Measurements from ENCODE around the gene MANSC1. TPM values are rescaled to one million over a fixed set of nuclear protein-coding genes. Genes with fewer than 3 reads are reported as not detected.
A peak's percentile ranks its signal among the peaks of the same experiment; 100 is the strongest.

The MANSC1 gene
- total and polyA plus RNA-seq, 10 of the 15 experiments (the other 5 are each of a cell fraction or from before 2014, with no cell fraction given), result 0.02 to 0.23 (median 0.11) TPM; not detected in 2

GRCh38 chr12:12384571-12385340 lies 34.7 kb upstream of the MANSC1 start:
- Histone ChIP-seq H4K20me1 (ENCODE audit: control insufficient read depth, insufficient read depth) (no peaks in the 10 kb centered on the region), H3K9ac (ENCODE audit: control insufficient read depth, insufficient read depth, low read length) (no peak overlapping the region), H3K27me3 (replicated peaks in 1 of 2; ENCODE audit: control insufficient read depth in 2 of 2, insufficient read depth in 2 of 2, low read length in 1 of 2) (no peaks in the 10 kb centered on the region), H3K27ac (ENCODE audit: control insufficient read depth, insufficient read depth) (no peak overlapping the region), H3K36me3 (ENCODE audit: control insufficient read depth in 2 of 2, insufficient read depth in 2 of 2, low read length in 1 of 2) (peaks cover 0 to 2% of the 10 kb centered on the region in 2 experiments; a peak in 2 of 4 replicates), H2AFZ (ENCODE audit: control insufficient read depth, low read depth, low read length) (no peak overlapping the region; the same call in 1 of the 2 replicates), H3K4me2 (ENCODE audit: control insufficient read depth, insufficient read depth) (no peak overlapping the region; the same call in 1 of the 2 replicates), H3K9me3 (replicated peaks; ENCODE audit: control insufficient read depth, insufficient read depth, low read length) (no peaks in the 10 kb centered on the region; the same call in 1 of the 3 replicates), H3K79me2 (ENCODE audit: control insufficient read depth, insufficient read depth, low read length) (no peaks in the 10 kb centered on the region; the same call in 1 of the 2 replicates), H3K4me1 (ENCODE audit: control insufficient read depth, insufficient read depth, low read length) (peaks cover 7% of the 10 kb centered on the region), H3K4me3 (no peak overlapping the region)
- peak; percentile 73 for FAIRE-seq
- no TSS peak for BruUV-seq (replicated peaks)
- no peak for DNase-seq (ENCODE audit: low read depth, low spot score)
- ChIA-PET SMC1A (ENCODE audit: uncharacterized antibody, unreplicated experiment) (interaction anchor here (0.7 to 4.3 kb wide), 30 partner anchors 8 to 351 kb away, joined by 3 to 24 read pairs (median 5); partner anchors contain the start of genes BORCS5 and DUSP16), POLR2A (interaction anchor here (0.7 to 1.4 kb wide), 5 partner anchors 15 to 352 kb away, joined by 3 to 7 read pairs (median 4); no protein-coding TSS in a partner anchor), RAD21 (ENCODE audit: unreplicated experiment) (interaction anchor here (0.7 to 2.8 kb wide), 18 partner anchors 8 to 352 kb away, joined by 3 to 17 read pairs (median 4); no protein-coding TSS in a partner anchor), CTCF (interaction anchor here (0.7 to 4.2 kb wide), 14 partner anchors 10 to 352 kb away, joined by 3 to 24 read pairs (median 4); partner anchors contain the start of gene DUSP16)
- intact Hi-C loops (cut with micrococcal nuclease; ENCODE audit: unreplicated experiment), result loop anchor here (2.0 to 5.0 kb wide), 2 partner anchors 90 to 118 kb away; no protein-coding TSS in a partner anchor
- in situ Hi-C loops (cut with MboI), result no loop called here
- peak; percentile 88 for ATAC-seq
- WGBS (ENCODE audit: insufficient coverage, insufficient replicate concordance, low lambda C conversion rate, missing lambda C conversion rate), result 72% methylated on average over 7 of the region's 7 CpGs
- TF ChIP-seq MLLT1 (IDR thresholded peaks at IDR 0.05) (peak; percentile 59; the same call in 1 of the 2 replicates), SREBF1 (IDR thresholded peaks at IDR 0.05; ENCODE audit: low read length) (no peak), GATAD2B (conservative IDR thresholded peaks at IDR 0.05; ENCODE audit: low read depth) (no peak), NR2C1 (IDR thresholded peaks at IDR 0.05) (no peak), EP300 (IDR thresholded peaks at IDR 0.05; ENCODE audit: borderline replicate concordance in 1 of 2, control insufficient read depth in 1 of 2, low read depth in 2 of 2, low read length in 2 of 2) (0 out of 4 replicates have a peak, but pooled peaks of 1 of the 2 experiments have one; percentile 11), RAD51 (IDR thresholded peaks at IDR 0.05) (peak; percentile 73), USF1 (IDR thresholded peaks at IDR 0.05; ENCODE audit: borderline replicate concordance, extremely low read length, insufficient read depth, low read depth, low read length) (peak; percentile 42), ELK1 (IDR thresholded peaks at IDR 0.05; ENCODE audit: low read depth, low read length) (no peak), JUND (IDR thresholded peaks at IDR 0.05; ENCODE audit: low read depth, low read length) (no peak), ZNF592 (IDR thresholded peaks at IDR 0.05) (no peak), TCF12 (IDR thresholded peaks at IDR 0.05; ENCODE audit: low read depth, low read length) (no peak), WRNIP1 (IDR thresholded peaks at IDR 0.05; ENCODE audit: borderline replicate concordance, low read depth, low read length) (no peak)

Measured in GM12878 (cell line).